HepG2 (cell line): Measurements from ENCODE around the gene CPNE1. TPM values are rescaled to one million over a fixed set of nuclear protein-coding genes. Genes with fewer than 3 reads are reported as not detected.
A peak's percentile ranks its signal among the peaks of the same experiment; 100 is the strongest.

ENCODE experiments used
- DMTF1 ChIP-seq: sonication (generic); formaldehyde crosslinking; IDR thresholded peaks from 2 replicates; pipeline ENCODE4 v1.4.0; 2020; ENCODE audit warnings: mild to moderate bottlenecking, missing genetic modification reagents
- DNMT1 ChIP-seq: sonication (generic); formaldehyde crosslinking; IDR thresholded peaks from 2 replicates; pipeline ENCODE4 v1.5.1; 2020; ENCODE audit warnings: mild to moderate bottlenecking, missing genetic modification reagents
- ERF ChIP-seq: IDR thresholded peaks from 2 replicates; pipeline ENCODE4 v1.6.1; 2018; ENCODE audit warnings: missing biosample characterization, missing genetic modification reagents
- KDM4B ChIP-seq: sonication (generic); formaldehyde crosslinking; IDR thresholded peaks from 2 replicates; pipeline ENCODE4 v1.4.0; 2020; ENCODE audit warnings: missing genetic modification reagents
- LRRFIP1 ChIP-seq: sonication (generic); formaldehyde crosslinking; conservative IDR thresholded peaks from 2 replicates; pipeline ENCODE4 v1.4.0; 2020; ENCODE audit warnings: missing genetic modification reagents
- SNRNP70 ChIP-seq: fragments of 200-400 bp; formaldehyde crosslinking; IDR thresholded peaks from 2 replicates; pipeline ENCODE4 v1.6.1; 2017; ENCODE audit warnings: mild to moderate bottlenecking, low read depth, low read length, moderate library complexity
- ZBED4 ChIP-seq: sonication (generic); formaldehyde crosslinking; IDR thresholded peaks from 2 replicates; pipeline ENCODE4 v1.4.0; 2020; ENCODE audit warnings: missing genetic modification reagents, borderline replicate concordance
- ZNF235 ChIP-seq: sonication (generic); formaldehyde crosslinking; IDR thresholded peaks from 2 replicates; pipeline ENCODE4 v1.8.1; 2023; ENCODE audit warnings: mild to moderate bottlenecking, missing genetic modification reagents, borderline replicate concordance
- ZNF296 ChIP-seq: sonication (generic); formaldehyde crosslinking; conservative IDR thresholded peaks from 2 replicates; pipeline ENCODE4 v1.5.0; 2020; ENCODE audit warnings: mild to moderate bottlenecking, missing genetic modification reagents
- ZNF512B ChIP-seq: sonication (generic); formaldehyde crosslinking; IDR thresholded peaks from 2 replicates; pipeline ENCODE4 v1.5.1; 2020; ENCODE audit warnings: missing genetic modification reagents, mild to moderate bottlenecking, borderline replicate concordance
- ZNF616 ChIP-seq: sonication (generic); formaldehyde crosslinking; IDR thresholded peaks from 2 replicates; pipeline ENCODE4 v1.5.0; 2020; ENCODE audit warnings: low read depth, mild to moderate bottlenecking, missing genetic modification reagents
- ZNF687 ChIP-seq: sonication (generic); formaldehyde crosslinking; IDR thresholded peaks from 2 replicates; pipeline ENCODE4 v1.5.1; 2020; ENCODE audit warnings: mild to moderate bottlenecking, missing genetic modification reagents, moderate library complexity
- polyA plus RNA-seq, 8 experiments: library from polyadenylated mRNA; depleted of rRNA in 3 of 8; stranded (reverse) in 7 of 8; unstranded in 1 of 8; fragments of >200 nt; fragmentation: Illumina TruSeq in 4 of 8; extraction: Trizol in 4 of 8; gene quantifications; 2 replicates each; pipeline versions ENCODE4 v1.2.1 to v1.2.3, GENCODE V29; 2011 to 2016; ENCODE audit warnings: low read depth in 4 of 8, missing spikeins in 1 of 8, mixed read lengths in 1 of 8; ENCODE audit not compliant: insufficient read depth in 1 of 8
- total RNA-seq, 5 experiments: library from RNA; depleted of rRNA; stranded (reverse); fragments of >200 nt; fragmentation: Illumina TruSeq; extraction: Trizol; gene quantifications; 2 replicates each; pipeline ENCODE4 v1.2.3, GENCODE V29; 2016; ENCODE audit warnings: low read depth in 1 of 5

The CPNE1 gene
- total and polyA plus RNA-seq, 2 of the 13 experiments (the other 11 are each of a cell fraction or from before 2014, with no cell fraction given), result 408 to 431 TPM

GRCh38 chr20:35607003-35607735, 57.5 kb downstream of the CPNE1 start (continued):
- TF ChIP-seq KDM4B (CRISPR knock-in tag) (no peak), ZNF512B (CRISPR knock-in tag) (no peak), ERF (CRISPR knock-in tag) (no peak), SNRNP70 (no peak), ZNF616 (CRISPR knock-in tag) (no peak), DMTF1 (CRISPR knock-in tag) (no peak), ZNF687 (CRISPR knock-in tag) (peak; percentile 37; the same call in 1 of the 2 replicates), ZNF235 (CRISPR knock-in tag) (no peak), ZBED4 (no peak), ZNF296 (CRISPR knock-in tag) (no peak), DNMT1 (CRISPR knock-in tag) (no peak), LRRFIP1 (no peak)
